Stimulated activated effector memory CD8-positive, alpha-beta T cell treated with anti-CD3 and anti-CD28 coated beads, Interleukin-12 subunit alpha, Interleukin-12 subunit beta, amount 100 ng/mL, for 72 hours (primary cell): ENCODE measurements around the gene SMIM8.
A peak's percentile ranks its signal among the peaks of the same experiment; 100 is the strongest.
"Not testable (repeated sequence)": the region's sequence is repeated elsewhere in the genome, so short reads cannot be mapped to it uniquely, and the experiment has no call there.

Experiments
- ATAC-seq: fragments of 150-1000 bp; cut with Tn5 transposase; 2 replicates; pipeline ENCODE4 v1.10.0; 2021
- DNase-seq, 2 donors: peaks; one replicate each; pipeline ENCODE4 v3.0.0; 2021 to 2022; ENCODE audit warnings: low spot score in 2 of 2
- H3K27ac Mint-ChIP-seq: one replicate; pipeline ENCODE4 v1.8.0; 2022; ENCODE audit warnings: mild to moderate bottlenecking, mixed read lengths
- H3K36me3 Mint-ChIP-seq: one replicate; pipeline ENCODE4 v1.8.0; 2022; ENCODE audit warnings: mild to moderate bottlenecking, mixed read lengths
- H3K4me1 Mint-ChIP-seq: one replicate; pipeline ENCODE4 v1.8.0; 2022; ENCODE audit warnings: mixed read lengths
- H3K4me3 Mint-ChIP-seq: one replicate; pipeline ENCODE4 v1.8.0; 2022; ENCODE audit warnings: mild to moderate bottlenecking, mixed read lengths
- H3K9me3 Mint-ChIP-seq: one replicate; pipeline ENCODE4 v1.8.0; 2022; ENCODE audit warnings: mixed read lengths

Gene SMIM8, protein sequence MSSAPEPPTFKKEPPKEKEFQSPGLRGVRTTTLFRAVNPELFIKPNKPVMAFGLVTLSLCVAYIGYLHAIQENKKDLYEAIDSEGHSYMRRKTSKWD

DNA sequence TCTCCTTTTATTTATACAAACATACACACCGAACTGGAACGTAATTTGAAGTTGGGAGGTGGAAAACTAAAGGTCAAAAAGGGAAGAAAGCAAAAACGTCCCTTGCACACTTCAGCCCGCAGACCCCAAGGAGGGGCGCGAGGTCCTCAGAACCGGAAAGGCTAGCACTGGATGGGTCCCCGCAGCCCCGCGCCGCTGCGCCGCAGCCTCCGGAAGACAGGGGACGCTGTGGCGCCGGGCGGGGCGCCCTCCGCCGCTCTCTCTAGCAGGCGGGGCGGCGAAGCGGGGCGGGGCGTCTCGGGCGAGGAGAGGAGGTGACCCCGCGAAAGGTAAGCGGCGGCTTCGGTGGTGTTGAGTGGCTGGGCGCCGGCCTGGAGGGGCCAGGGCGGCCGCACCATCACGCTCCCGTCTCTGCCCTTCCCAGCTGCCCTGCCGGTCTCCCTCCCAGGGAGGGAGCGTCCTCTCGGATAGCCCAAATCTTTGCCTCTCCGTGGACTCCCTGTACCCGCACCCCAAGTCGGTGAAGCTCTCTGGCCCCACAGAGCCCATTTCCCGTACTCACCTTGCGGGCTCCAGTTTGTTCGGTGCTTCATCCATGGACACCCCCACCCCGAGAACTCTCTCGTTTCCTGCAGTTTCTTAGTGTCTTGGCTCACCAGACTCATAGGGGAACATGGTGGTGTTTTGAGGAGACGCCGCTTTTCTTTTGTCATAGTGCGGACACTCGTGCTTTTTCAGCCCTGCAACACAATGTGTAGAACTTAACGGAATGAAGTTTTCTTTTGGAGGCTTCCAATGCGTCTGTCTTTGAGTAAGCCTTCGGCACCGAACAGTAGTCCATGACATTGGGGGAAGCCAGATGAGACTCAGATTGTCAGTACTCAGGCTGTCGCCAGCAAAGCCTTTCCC, at the start of gene SMIM8:
Gene SMIM8 (plus strand): TSS at position 285 of the 909 bp plus-strand sequence. CDS start 14,444 bp downstream, outside the sequence.
- H3K4me1 Mint-ChIP-seq, result peaks cover 16% of the 10 kb centered on the region
- H3K27ac Mint-ChIP-seq, result peak within 1 kb of the TSS; percentile 89
- ATAC-seq (peak; percentile 99), DNase-seq (peak; percentile 91 to 93)
- H3K36me3 Mint-ChIP-seq, result peaks cover 4% of the 10 kb centered on the region
- H3K4me3 Mint-ChIP-seq, result peak within 1 kb of the TSS; percentile 93
- H3K9me3 Mint-ChIP-seq, result peaks cover 4% of the 10 kb centered on the region

DNA sequence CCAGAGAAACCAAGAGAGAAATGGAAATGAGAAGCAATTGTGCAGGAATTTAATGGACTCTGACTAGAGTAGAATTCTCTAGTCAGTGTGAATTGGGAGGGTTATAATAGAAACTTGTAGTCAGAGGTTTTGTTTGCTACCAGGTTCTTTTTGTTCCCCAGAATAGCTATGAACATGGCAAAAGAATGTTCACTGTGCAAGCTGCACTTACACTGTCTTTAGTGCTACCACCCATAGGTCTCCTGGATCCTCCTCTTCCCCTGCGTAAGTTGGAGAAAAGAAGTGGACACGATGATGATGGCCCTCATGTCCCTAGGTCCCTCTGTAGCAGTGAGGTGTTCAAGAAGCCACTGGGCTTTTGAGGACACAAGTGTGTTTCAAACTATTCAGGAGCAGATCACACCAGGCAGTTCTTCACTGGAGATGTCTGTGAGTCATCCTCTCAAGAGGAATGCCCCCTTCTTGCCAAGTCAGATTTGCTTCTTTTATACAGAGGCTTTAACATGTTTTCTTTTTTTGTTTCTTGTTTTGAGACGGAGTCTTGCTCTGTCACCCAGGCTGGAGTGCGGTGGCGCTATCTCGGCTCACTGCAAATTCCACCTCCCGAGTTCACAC, 47.6 kb upstream of the SMIM8 start:
- Mint-ChIP-seq H3K4me3 (no peak overlapping the region), H3K9me3 (no peaks in the 10 kb centered on the region), H3K27ac (no peak overlapping the region), H3K4me1 (peaks cover 8% of the 10 kb centered on the region), H3K36me3 (peaks cover 7% of the 10 kb centered on the region)
- ATAC-seq (peak; percentile 58), DNase-seq (no peak)

DNA sequence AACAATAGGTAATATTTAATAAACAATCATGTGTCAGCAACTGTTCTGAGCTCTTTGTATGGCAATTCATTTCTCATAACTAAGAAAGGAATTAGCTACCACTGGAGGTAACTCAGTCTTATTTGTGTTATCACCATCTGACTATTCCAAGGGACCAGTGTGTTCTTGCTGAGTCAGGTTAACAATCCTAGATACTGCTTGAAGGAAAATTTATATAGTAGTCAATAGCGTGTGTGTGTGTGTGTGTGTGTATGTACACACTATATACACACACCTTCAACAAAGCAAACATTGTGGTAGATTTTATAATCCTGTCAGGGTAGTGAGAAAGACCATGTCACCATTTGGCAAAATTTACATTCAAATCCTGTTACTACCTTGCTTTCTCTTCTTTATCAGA, 45.8 kb upstream of the SMIM8 start:
- Mint-ChIP-seq H3K27ac (peak overlapping the region; percentile 67), H3K9me3 (no peaks in the 10 kb centered on the region), H3K4me1 (peaks cover 8% of the 10 kb centered on the region), H3K36me3 (no peaks in the 10 kb centered on the region), H3K4me3 (no peak overlapping the region)
- ATAC-seq (no peak), DNase-seq (no peak)

DNA sequence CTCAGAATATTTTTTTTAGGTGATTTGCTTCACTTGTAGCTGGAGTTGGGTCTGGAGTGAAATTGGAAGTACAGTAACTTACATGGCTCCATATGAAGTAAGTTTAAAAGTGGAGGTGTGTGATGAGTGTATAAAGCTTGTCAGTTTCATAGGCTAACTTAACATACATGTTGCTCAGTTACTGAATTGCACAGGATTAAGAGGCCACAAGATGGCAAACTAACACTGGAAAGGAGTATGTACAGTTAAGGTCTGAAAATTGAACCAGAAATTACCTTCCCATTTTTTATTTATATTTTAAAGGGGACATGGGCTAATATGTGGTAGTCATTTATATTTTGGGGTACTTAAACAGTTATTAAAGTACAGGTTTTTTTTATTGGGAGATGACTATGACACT, 45.3 kb upstream of the SMIM8 start:
- no peak overlapping the region for H3K27ac Mint-ChIP-seq
- no peaks in the 10 kb centered on the region for H3K36me3 Mint-ChIP-seq
- DNase-seq (no peak), ATAC-seq (no peak)
- H3K9me3 Mint-ChIP-seq, result no peaks in the 10 kb centered on the region
- H3K4me1 Mint-ChIP-seq, result peaks cover 8% of the 10 kb centered on the region
- H3K4me3 Mint-ChIP-seq, result no peak overlapping the region

DNA sequence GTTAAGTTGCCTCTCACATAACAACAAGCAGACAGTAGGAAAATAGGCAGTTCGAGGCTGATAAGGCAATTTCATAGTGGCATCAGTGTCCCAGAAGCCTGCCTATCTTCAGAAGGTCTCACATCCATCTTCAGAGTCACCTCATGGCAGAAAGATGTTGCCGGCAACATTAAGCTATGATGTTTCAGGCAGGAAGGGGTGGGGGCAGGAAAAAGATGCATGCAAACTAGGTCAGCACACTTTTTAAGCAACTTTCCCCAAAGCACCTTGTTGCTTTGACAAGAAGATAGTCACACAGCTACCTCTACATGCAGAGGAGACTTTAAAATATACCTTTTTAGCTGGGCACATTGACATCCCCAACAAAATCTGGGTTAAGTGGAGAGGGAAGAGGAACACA, 43.2 kb upstream of the SMIM8 start:
- H3K9me3 Mint-ChIP-seq, result no peaks in the 10 kb centered on the region
- no peak overlapping the region for H3K4me3 Mint-ChIP-seq
- no peaks in the 10 kb centered on the region for H3K36me3 Mint-ChIP-seq
- peak overlapping the region; percentile 44 for H3K27ac Mint-ChIP-seq
- ATAC-seq, result no peak
- H3K4me1 Mint-ChIP-seq, result peaks cover 8% of the 10 kb centered on the region
- DNase-seq, result no peak

DNA sequence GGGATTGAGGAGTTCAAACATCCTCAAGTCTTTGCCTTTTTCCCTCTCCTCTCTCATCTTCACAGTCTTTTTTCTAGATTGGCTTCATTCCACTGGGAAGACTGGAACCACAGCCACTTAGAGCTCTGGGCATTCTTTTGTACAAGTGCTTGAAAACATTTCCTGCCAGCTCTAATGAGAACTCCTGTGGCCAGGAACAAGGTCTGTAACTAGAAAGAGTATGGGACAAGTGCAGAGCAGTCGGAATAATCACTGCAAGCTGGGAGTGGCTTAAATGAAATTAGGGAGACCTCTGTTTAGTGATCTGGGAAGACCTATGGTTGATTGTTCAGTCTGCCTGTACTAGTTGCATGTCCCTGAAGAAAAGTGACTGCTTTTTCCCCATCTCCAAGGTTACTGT, 41.0 kb upstream of the SMIM8 start:
- ATAC-seq, result no peak
- H3K4me1 Mint-ChIP-seq, result peaks cover 8% of the 10 kb centered on the region

DNA sequence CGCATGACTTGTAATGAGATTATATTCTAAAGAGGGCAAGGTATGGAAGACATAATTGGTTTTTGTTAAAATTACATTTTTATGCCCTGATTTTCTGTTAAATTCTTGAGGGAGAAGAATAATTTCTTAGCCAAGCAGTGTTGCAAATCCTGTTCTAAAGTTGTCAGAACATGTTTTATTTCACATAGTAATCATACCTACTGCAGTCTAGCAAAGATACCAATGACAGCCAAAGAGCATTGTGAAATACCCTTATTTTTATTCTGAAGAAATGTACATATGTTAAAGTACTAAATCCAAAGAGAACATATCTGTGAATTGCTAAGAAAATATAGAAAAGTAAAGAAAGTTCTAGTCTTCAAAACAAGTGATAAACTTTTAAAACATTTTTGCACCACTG, 39.6 kb upstream of the SMIM8 start:
- ATAC-seq (no peak), DNase-seq (no peak)
- Mint-ChIP-seq H3K4me1 (peaks cover 8% of the 10 kb centered on the region), H3K4me3 (no peak overlapping the region), H3K36me3 (no peaks in the 10 kb centered on the region), H3K27ac (no peak overlapping the region), H3K9me3 (peaks cover 2% of the 10 kb centered on the region)

More for the DNA sequence above, 41.0 kb upstream of the SMIM8 start:
- Mint-ChIP-seq H3K4me3 (no peak overlapping the region), H3K27ac (no peak overlapping the region), H3K36me3 (no peaks in the 10 kb centered on the region), H3K9me3 (peaks cover 2% of the 10 kb centered on the region)
- no peak for DNase-seq

DNA sequence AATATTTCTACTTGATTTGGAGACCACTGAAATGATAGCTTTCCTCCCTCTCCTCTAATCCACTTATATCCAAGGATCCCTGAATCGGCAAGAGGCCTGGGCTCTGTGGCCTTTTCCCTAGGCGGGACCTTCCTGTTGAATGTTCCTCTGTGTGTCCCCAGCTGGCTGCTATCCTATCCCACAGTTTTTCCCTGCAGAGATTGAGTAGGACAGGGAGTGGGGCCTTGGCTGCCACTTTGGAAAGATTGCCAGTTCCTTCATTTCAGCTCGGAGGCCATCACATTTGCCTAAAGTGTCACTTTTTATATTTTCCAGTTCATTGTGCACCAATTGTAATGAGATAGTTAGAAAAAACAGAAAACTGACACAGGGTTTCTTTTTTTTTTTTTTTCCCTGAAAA, 38.9 kb upstream of the SMIM8 start:
- H3K4me1 Mint-ChIP-seq, result peaks cover 8% of the 10 kb centered on the region
- H3K36me3 Mint-ChIP-seq, result no peaks in the 10 kb centered on the region
- no peak for ATAC-seq

DNA sequence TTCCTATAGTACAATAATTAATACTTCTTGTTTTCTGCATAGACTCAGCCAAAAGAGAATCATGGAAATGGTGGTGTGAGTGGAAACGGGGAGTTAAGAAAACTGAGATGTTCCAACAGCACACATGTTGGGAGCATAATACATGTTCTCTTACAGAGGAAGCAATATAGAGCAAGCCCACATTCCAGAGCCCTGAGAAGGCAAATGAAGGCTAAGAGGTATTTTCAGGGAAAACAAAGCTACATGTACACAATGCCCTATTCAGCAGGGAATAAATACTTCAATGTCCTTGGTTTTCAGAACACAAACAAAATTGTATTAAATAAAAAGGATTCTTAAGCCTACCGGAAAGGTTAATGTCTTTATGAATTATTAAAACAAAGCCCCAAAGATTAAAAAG, 35.1 kb upstream of the SMIM8 start:
- DNase-seq (no peak), ATAC-seq (no peak)
- Mint-ChIP-seq H3K4me3 (no peak overlapping the region), H3K9me3 (peaks cover 2% of the 10 kb centered on the region), H3K36me3 (no peaks in the 10 kb centered on the region), H3K27ac (no peak overlapping the region), H3K4me1 (no peaks in the 10 kb centered on the region)

More for the DNA sequence above, 38.9 kb upstream of the SMIM8 start:
- Mint-ChIP-seq H3K9me3 (peaks cover 2% of the 10 kb centered on the region), H3K27ac (no peak overlapping the region), H3K4me3 (no peak overlapping the region)
- no peak for DNase-seq

DNA sequence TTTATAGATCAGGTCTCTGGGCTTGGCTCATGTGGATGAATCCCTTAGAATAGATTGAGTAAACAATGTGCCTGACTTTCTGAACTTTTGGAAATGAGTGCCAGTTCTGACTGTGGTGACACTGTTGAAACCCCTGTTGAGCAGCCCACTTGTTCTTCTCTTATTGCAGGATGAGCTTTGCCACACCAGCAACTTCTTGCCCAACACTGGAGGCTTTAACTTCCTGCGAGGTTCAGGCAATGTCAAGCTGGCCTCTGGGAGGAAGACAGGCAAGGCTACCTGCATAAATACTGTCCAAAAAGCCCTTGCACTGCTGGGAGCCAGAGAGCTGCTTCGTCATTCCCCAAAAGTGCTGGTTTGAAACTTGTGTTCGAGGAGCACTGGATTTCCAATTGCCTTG, 32.8 kb upstream of the SMIM8 start:
- ATAC-seq, result no peak

DNA sequence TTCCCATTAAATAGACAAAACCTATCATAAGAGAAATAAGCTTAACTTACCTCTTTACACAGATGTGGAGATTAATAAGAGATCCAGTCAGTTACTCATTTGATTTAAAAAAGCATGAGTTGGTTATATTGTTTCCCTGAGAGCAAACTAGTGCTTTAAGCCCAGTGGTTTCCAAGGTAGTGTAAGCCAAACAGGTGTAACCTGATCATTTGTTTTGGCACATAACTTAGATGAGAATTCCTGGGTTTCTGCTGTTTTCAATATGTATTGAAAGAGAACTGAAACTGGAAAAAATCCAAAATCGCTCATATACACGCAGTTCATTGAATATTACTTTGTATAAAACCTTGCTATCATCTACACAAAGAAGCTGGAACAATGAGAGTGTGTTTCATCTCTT, 30.5 kb upstream of the SMIM8 start:
- no peak overlapping the region for H3K4me3 Mint-ChIP-seq
- H3K27ac Mint-ChIP-seq, result no peak overlapping the region
- no peak for DNase-seq
- H3K4me1 Mint-ChIP-seq, result no peaks in the 10 kb centered on the region
- no peaks in the 10 kb centered on the region for H3K36me3 Mint-ChIP-seq
- H3K9me3 Mint-ChIP-seq, result no peaks in the 10 kb centered on the region
- ATAC-seq, result no peak

More for the DNA sequence above, 32.8 kb upstream of the SMIM8 start:
- no peaks in the 10 kb centered on the region for H3K36me3 Mint-ChIP-seq
- no peak for DNase-seq
- no peak overlapping the region for H3K27ac Mint-ChIP-seq
- peaks cover 2% of the 10 kb centered on the region for H3K9me3 Mint-ChIP-seq
- H3K4me3 Mint-ChIP-seq, result no peak overlapping the region
- no peaks in the 10 kb centered on the region for H3K4me1 Mint-ChIP-seq

DNA sequence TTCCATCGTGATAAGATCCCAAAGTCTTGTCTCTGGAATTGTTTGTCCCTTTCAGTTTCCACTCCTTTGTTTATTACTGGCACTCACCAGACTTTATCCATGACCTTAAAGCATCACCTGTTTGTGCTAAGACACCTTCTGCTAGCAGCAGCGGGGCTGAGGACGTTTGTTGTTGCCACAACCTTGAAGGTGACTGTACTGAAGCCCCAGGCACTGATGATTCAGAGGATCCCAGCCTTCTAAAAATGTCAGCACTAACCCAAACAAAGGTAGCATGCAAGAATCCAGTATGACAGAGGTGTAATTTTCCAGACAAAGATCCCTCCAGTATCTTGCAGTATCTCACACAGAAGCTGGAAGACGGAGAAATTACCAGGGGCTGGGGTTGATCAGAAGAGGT, 28.9 kb upstream of the SMIM8 start:
- ATAC-seq (no peak), DNase-seq (no peak)
- no peaks in the 10 kb centered on the region for H3K4me1 Mint-ChIP-seq
- H3K27ac Mint-ChIP-seq, result no peak overlapping the region
- no peak overlapping the region for H3K4me3 Mint-ChIP-seq
- no peaks in the 10 kb centered on the region for H3K9me3 Mint-ChIP-seq
- no peaks in the 10 kb centered on the region for H3K36me3 Mint-ChIP-seq

DNA sequence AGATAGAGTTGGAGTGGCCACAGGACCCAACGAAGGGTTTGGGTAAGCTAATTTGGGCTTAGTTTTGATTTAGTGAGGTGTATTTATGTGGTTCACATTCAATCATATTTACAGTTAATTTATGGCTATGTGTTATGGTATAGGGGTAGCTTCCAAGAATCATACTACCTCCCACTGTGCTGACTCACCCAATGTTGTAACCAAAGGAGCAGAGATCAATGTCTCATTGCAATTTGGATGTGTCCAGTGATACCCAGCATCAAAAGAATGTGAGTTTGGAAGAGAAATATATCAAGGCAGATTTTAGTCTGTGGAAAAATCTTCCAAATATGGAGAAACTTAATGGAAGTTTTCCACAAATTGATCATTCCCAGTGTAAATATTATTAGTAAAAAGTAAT, 25.3 kb upstream of the SMIM8 start:
- no peaks in the 10 kb centered on the region for H3K4me1 Mint-ChIP-seq
- no peak for ATAC-seq

DNA sequence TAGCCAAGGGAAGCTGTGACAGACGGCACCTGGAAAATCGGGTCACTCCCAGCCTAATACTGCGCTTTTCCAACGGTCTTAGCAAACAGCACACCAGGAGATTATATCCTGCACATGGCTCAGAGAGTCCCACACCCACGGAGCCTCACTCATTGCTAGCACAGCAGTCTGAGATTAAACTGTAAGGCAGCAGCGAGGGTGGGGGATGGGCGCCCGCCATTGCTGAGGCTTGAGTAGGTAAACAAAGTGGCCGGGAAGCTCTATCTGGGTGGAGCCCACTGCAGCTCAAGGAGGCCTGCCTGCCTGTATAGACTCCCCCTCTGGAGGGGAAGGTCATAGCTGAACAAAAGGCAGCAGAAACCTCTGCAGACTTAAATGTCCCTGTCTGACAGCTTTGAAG, 21.1 kb upstream of the SMIM8 start:
- not testable (repeated sequence) for H3K27ac Mint-ChIP-seq, H3K4me1 Mint-ChIP-seq, ATAC-seq, DNase-seq, H3K9me3 Mint-ChIP-seq, H3K36me3 Mint-ChIP-seq, H3K4me3 Mint-ChIP-seq

More for the DNA sequence above, 25.3 kb upstream of the SMIM8 start:
- H3K9me3 Mint-ChIP-seq, result no peaks in the 10 kb centered on the region
- H3K27ac Mint-ChIP-seq, result no peak overlapping the region
- H3K36me3 Mint-ChIP-seq, result no peaks in the 10 kb centered on the region
- H3K4me3 Mint-ChIP-seq, result no peak overlapping the region
- no peak for DNase-seq

DNA sequence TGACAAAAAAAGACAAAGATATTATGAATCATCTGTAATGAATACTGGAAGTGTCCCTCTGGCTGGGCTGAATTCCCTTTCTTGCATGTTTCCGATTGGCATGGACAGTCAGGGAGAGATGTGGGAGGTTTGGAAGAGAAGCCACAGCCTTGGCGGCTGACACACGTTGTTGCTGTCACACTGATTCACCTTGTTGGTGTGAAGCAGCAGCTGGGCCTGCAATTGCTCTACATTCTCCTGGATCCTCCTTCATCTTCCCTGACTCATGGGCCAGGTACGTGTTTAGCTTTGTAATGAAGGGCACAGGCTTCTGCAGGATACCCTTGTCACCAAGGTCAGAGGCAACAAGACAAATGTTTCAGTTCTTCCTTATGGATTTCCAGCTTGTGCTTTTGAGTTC, 13.4 kb upstream of the SMIM8 start:
- ATAC-seq (no peak), DNase-seq (no peak)
- H3K9me3 Mint-ChIP-seq, result peaks cover 1% of the 10 kb centered on the region
- H3K36me3 Mint-ChIP-seq, result no peaks in the 10 kb centered on the region
- no peak overlapping the region for H3K4me3 Mint-ChIP-seq
- no peak overlapping the region for H3K27ac Mint-ChIP-seq
- H3K4me1 Mint-ChIP-seq, result no peaks in the 10 kb centered on the region

DNA sequence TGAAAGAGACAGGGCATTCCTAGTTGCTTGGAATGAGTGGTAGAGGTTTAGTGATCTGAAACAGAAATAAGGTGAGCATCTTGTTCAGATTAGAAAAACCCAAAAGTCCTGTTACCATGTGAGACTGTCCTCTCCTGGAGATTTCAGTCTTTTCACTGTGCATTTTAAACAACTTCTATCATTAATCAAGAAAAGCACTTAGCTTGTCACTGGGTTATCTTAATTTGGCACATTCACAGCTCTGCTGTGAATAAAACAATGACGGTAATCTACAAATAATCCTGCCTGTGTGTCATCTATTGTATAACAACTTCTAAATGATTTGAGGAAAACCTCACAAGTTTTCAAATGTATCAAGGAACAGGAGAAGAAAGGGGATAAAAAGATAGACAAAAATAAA, 9.5 kb upstream of the SMIM8 start:
- H3K4me3 Mint-ChIP-seq, result no peak overlapping the region
- no peaks in the 10 kb centered on the region for H3K36me3 Mint-ChIP-seq
- no peaks in the 10 kb centered on the region for H3K9me3 Mint-ChIP-seq
- no peak overlapping the region for H3K27ac Mint-ChIP-seq
- no peaks in the 10 kb centered on the region for H3K4me1 Mint-ChIP-seq
- ATAC-seq (no peak), DNase-seq (no peak)
